ENCODE results near the gene MEPE.

DNA sequence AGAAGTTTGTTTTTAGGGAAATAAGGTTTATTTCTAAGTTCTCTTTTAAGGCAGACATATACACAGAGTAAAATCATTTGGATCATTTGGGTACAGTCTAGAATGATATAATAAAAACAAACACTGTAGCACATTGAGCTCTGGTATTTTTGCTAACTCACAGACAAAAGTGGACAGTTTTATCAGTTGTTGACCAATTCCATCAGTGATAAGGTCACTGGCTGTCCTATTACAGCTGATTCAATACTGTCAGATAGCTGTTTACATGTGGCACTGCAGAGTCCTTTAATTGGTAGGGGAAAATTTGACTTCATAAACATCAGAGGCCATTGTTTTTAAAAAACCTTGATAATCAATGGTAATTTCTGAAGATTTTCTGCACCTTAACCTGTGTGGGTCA lies 29.9 kb upstream of the MEPE start:
- no peak for TF ChIP-seq GLIS3 (CRISPR knock-in tag; IDR thresholded peaks at IDR 0.05)
- TF ChIP-seq CSRNP3 (CRISPR knock-in tag; IDR thresholded peaks at IDR 0.05): no peak
- no peak for TF ChIP-seq ZFP3 (CRISPR knock-in tag; IDR thresholded peaks at IDR 0.05)
- no peak for TF ChIP-seq ARNTL (CRISPR knock-in tag; IDR thresholded peaks at IDR 0.05; ENCODE audit: borderline replicate concordance, low read depth)
- no peak for TF ChIP-seq PATZ1 (CRISPR knock-in tag; IDR thresholded peaks at IDR 0.05; ENCODE audit: borderline replicate concordance)
- TF ChIP-seq, protein P1, sequence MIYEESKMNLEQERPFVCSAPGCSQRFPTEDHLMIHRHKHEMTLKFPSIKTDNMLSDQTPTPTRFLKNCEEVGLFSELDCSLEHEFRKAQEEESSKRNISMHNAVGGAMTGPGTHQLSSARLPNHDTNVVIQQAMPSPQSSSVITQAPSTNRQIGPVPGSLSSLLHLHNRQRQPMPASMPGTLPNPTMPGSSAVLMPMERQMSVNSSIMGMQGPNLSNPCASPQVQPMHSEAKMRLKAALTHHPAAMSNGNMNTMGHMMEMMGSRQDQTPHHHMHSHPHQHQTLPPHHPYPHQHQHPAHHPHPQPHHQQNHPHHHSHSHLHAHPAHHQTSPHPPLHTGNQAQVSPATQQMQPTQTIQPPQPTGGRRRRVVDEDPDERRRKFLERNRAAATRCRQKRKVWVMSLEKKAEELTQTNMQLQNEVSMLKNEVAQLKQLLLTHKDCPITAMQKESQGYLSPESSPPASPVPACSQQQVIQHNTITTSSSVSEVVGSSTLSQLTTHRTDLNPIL (CRISPR knock-in tag; IDR thresholded peaks at IDR 0.05; ENCODE audit: low read depth): no peak
- TF ChIP-seq BACH2 (CRISPR knock-in tag; IDR thresholded peaks at IDR 0.05; ENCODE audit: borderline replicate concordance): no peak
- no peak for TF ChIP-seq TCF4 (CRISPR knock-in tag; IDR thresholded peaks at IDR 0.05; ENCODE audit: borderline replicate concordance)
- TF ChIP-seq ZC3H10 (CRISPR knock-in tag; IDR thresholded peaks at IDR 0.05): no peak
- TF ChIP-seq PPARA (CRISPR knock-in tag; IDR thresholded peaks at IDR 0.05; ENCODE audit: borderline replicate concordance): no peak
- TF ChIP-seq TSHZ2 (CRISPR knock-in tag; IDR thresholded peaks at IDR 0.05): no peak
- TF ChIP-seq OSR1 (CRISPR knock-in tag; IDR thresholded peaks at IDR 0.05): no peak
- TF ChIP-seq ZNF565 (CRISPR knock-in tag; conservative IDR thresholded peaks at IDR 0.05; ENCODE audit: low read depth): no peak
- TF ChIP-seq ISL1 (CRISPR knock-in tag; IDR thresholded peaks at IDR 0.05): no peak
